Uterus (tissue), 4 donors: ENCODE measurements around the gene PTX4. TPM values are rescaled to one million over a fixed set of nuclear protein-coding genes. Genes with fewer than 3 reads are reported as not detected.
A peak's percentile ranks its signal among the peaks of the same experiment; 100 is the strongest.

Experiments used
- DNase-seq, 2 donors: peaks; one replicate each; pipeline ENCODE4 v3.0.0-alpha.2; 2019 to 2020
- H3K27ac ChIP-seq, 2 donors: fragments of 200-600 bp; sonication (generic); 1 replicate in 1 of 2; 2 replicates in 1 of 2; pipeline ENCODE4 v1.5.1; 2016 to 2018
- H3K27me3 ChIP-seq, 2 donors: fragments of 200-600 bp; sonication (generic); one replicate each; pipeline ENCODE4 v1.5.1; 2018 to 2019; ENCODE audit warnings: control low read depth in 1 of 2
- H3K36me3 ChIP-seq, 2 donors: fragments of 200-600 bp; sonication (generic); one replicate each; pipeline ENCODE4 v1.5.1; 2019; ENCODE audit warnings: control low read depth in 1 of 2
- H3K4me1 ChIP-seq, 2 donors: fragments of 200-600 bp; sonication (generic); one replicate each; pipeline ENCODE4 v1.5.1; 2018 to 2019; ENCODE audit warnings: control low read depth in 1 of 2
- H3K4me3 ChIP-seq, 2 donors: fragments of 200-600 bp; sonication (generic); 1 replicate in 1 of 2; 2 replicates in 1 of 2; pipeline ENCODE4 v1.5.1; 2018 to 2019; ENCODE audit warnings: mild to moderate bottlenecking in 1 of 2
- H3K9me3 ChIP-seq, 2 donors: fragments of 200-600 bp; sonication (generic); one replicate each; pipeline ENCODE4 v1.5.1; 2019; ENCODE audit warnings: control low read depth in 1 of 2
- POLR2A ChIP-seq, 2 donors: fragments of 450-650 bp; IDR thresholded peaks; one replicate each; pipeline ENCODE4 v1.6.1; 2016; ENCODE audit warnings: antibody characterized with exemption in 2 of 2, mild to moderate bottlenecking in 1 of 2, moderate library complexity in 1 of 2
- intact Hi-C: fragments of 100-400 bp; cut with DNase I; formaldehyde crosslinking; loops from one replicate; pipeline ENCODE4 v1.15.1; 2023; ENCODE audit warnings: low total_unique reads
- total RNA-seq, 4 donors: library from RNA; depleted of rRNA in 3 of 4; stranded (reverse); fragments of >200 nt in 3 of 4; gene quantifications; one replicate each; pipeline versions ENCODE4 v1.1.0 to v1.2.4, GENCODE V29; 2014 to 2023
- TF ChIP-seq, protein P1 (sequence below), 4 experiments: fragments of 200-600 bp in 2 of 4; fragments of 450-650 bp in 2 of 4; sonication (generic) in 2 of 4; IDR thresholded peaks; one replicate each; pipeline ENCODE4 v1.5.1; 2016 to 2019; ENCODE audit warnings: antibody characterized with exemption in 4 of 4, mild to moderate bottlenecking in 2 of 4, moderate library complexity in 1 of 4
- donor health status: DM: yes; HTN: yes; CAD: no.

Gene PTX4
- total RNA-seq, 4 donors from 2014 or later = 0.28 to 0.52 TPM; not detected in 2

DNA sequence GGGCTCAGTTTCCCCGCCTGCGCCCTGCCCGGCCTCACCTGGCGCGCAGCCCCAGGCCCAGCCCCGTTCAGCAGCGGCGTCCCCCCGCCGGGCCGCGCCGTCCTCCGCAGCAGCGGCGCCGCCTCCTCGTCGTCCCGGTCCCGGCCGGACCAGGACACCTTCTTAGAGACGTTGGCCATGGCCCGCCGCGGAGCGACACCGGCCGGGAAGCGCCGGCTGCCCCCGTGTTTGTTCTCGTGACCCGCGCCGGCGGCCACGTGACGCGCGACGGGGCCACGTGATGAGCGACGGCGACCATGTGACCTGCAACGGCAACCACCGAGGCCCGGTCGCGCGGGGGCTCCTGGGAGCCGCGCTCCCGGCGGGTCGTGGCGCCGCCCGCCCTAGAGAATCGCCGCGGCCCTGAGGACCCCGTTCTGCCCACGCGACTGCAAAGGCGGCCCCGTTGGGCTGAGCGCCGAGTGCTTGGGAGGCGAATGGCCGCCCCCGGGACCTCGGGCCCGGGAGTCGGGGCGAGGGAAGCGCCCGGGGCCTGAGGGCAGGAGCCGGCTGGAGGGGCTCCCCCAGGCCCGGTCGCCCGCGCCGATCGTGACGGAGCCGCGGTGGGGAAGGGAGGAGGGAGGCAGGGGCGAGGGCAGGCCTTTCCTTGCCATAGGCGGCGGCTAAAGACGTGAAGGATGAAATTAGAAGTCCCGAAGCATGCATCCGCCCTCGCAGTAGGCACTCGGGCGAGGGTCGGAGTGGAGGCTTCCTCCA, 13.8 kb downstream of the PTX4 start, which contains the start of gene CLCN7:
TSS of gene CLCN7 (minus strand) at position 233 of the 756 bp plus-strand sequence. CDS start at position 179, 54 bp downstream.
- no peaks in the 10 kb centered on the region for H3K9me3 ChIP-seq
- H3K4me3 ChIP-seq = peak within 1 kb of the TSS; percentile 59 to 84
- H3K27ac ChIP-seq = peak within 1 kb of the TSS; percentile 80 to 89
- H3K27me3 ChIP-seq = no peaks in the 10 kb centered on the region
- TF ChIP-seq, protein P1, sequence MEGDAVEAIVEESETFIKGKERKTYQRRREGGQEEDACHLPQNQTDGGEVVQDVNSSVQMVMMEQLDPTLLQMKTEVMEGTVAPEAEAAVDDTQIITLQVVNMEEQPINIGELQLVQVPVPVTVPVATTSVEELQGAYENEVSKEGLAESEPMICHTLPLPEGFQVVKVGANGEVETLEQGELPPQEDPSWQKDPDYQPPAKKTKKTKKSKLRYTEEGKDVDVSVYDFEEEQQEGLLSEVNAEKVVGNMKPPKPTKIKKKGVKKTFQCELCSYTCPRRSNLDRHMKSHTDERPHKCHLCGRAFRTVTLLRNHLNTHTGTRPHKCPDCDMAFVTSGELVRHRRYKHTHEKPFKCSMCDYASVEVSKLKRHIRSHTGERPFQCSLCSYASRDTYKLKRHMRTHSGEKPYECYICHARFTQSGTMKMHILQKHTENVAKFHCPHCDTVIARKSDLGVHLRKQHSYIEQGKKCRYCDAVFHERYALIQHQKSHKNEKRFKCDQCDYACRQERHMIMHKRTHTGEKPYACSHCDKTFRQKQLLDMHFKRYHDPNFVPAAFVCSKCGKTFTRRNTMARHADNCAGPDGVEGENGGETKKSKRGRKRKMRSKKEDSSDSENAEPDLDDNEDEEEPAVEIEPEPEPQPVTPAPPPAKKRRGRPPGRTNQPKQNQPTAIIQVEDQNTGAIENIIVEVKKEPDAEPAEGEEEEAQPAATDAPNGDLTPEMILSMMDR (IDR thresholded peaks at IDR 0.05) = peak in 2 of 4 experiments; percentile 19 to 43
- TF ChIP-seq POLR2A (IDR thresholded peaks at IDR 0.05) = peak; percentile 82 to 91
- intact Hi-C loops = no loop called here
- DNase-seq = peak; percentile 89
- no peaks in the 10 kb centered on the region for H3K4me1 ChIP-seq
- H3K36me3 ChIP-seq = no peaks in the 10 kb centered on the region

DNA sequence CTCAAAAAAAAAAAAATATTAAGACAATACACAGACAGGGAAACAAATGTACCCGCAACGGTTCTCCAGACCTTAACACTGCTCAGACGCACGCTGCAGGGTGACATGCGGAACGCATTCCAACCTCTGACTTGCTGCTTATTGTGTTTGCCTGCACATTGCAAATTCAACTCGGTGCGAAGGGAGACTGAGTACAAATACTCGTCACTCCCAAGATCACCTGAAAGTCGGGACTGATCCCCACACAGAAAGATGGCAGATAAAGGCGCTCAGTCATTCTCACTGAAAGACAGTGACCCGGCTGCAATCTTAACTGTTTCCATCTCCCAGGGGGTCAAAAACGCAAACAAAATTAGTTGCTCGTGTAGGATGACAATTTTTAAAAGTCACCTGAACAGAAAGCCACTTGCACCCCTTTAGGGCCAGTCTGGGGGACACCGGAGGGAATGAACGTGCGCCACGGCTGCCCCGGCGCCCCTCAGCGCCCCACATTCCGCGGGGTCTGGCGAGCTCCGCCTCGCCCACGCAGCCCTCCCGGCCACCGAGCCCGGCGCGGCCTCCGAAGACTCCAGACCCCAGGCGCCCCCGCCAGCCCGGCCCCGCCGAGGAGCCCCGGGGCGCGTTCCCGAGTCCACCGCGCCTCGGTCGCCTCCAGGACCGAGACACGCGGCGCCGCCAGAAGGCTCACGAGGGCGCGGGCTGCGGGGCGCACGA, 14.5 kb downstream of the PTX4 start:
- DNase-seq = no peak
- Histone ChIP-seq H3K9me3 (no peaks in the 10 kb centered on the region), H3K27me3 (no peaks in the 10 kb centered on the region), H3K4me3 (peak overlapping the region; percentile 59 to 84), H3K27ac (peak overlapping the region; percentile 80 to 89), H3K4me1 (no peaks in the 10 kb centered on the region), H3K36me3 (no peaks in the 10 kb centered on the region)
- intact Hi-C loops = no loop called here
- TF ChIP-seq, protein P1 (IDR thresholded peaks at IDR 0.05) = no peak
- no peak for TF ChIP-seq POLR2A (IDR thresholded peaks at IDR 0.05)

DNA sequence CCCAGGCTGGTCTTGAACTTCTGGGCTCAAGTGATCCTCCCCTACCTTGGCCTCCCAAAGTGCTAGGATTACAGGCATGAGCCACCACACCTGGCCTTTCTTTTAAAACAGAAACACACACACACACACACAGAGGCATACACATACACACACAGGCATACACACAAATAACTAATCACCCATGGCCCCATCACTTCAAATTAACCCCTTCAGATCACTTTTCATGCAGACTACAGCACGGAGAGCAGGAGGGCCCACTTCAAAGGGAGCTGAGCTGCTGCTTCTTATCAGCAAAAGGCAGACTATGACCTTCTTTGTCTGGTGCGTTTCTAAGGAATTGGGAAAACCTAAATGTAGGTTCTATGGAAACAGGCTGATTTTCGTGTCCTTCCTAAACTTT, 15.8 kb downstream of the PTX4 start:
- no peak overlapping the region for H3K4me3 ChIP-seq
- no peaks in the 10 kb centered on the region for H3K27me3 ChIP-seq
- no peaks in the 10 kb centered on the region for H3K4me1 ChIP-seq
- intact Hi-C loops = no loop called here
- no peak for DNase-seq
- H3K9me3 ChIP-seq = no peaks in the 10 kb centered on the region
- no peaks in the 10 kb centered on the region for H3K36me3 ChIP-seq
- TF ChIP-seq, protein P1 (IDR thresholded peaks at IDR 0.05) = no peak
- TF ChIP-seq POLR2A (IDR thresholded peaks at IDR 0.05) = no peak
- no peak overlapping the region for H3K27ac ChIP-seq

DNA sequence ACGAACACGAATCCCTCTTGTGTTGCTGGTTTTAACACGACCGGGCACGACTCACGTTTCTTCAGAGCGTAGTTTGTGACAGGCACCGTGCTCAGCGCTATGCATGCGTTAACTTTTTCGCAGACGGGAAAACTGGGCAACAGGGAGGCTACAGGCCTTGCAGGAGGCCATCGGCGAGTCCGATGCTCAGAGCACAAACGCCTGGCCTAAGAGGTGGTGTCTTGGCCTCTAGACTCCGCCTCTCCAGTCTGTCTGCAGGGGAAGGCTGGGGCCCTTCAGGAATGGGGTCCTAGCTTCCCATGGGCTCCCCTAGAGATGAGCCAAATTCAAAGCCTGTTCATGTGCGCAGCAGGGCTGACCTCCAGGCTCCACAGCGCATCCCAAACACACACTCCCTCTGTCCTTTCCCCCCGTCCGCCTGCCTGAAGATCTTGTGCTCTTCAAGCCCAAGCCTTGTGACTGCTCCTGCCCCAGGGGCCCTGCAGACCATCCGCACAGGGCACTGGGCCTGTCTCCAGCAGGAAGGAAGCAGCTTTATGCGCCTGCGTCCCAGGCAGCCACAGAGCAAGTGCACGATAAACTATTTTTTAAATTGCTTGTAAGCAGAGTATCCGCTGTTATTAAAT, 17.1 kb downstream of the PTX4 start:
- intact Hi-C loops = no loop called here
- no peaks in the 10 kb centered on the region for H3K9me3 ChIP-seq
- H3K27ac ChIP-seq = no peak overlapping the region
- no peak overlapping the region for H3K4me3 ChIP-seq
- no peaks in the 10 kb centered on the region for H3K36me3 ChIP-seq
- no peak for DNase-seq
- H3K4me1 ChIP-seq = no peaks in the 10 kb centered on the region
- TF ChIP-seq, protein P1 (IDR thresholded peaks at IDR 0.05) = no peak
- no peak for TF ChIP-seq POLR2A (IDR thresholded peaks at IDR 0.05)
- no peaks in the 10 kb centered on the region for H3K27me3 ChIP-seq
